CD14-positive monocyte (primary cell): ENCODE measurements around the gene DNAJB4. TPM values are rescaled to one million over a fixed set of nuclear protein-coding genes. Genes with fewer than 3 reads are reported as not detected.

Source experiments
- DNase-seq, 3 donors: peaks; one replicate each; pipeline ENCODE4 v3.0.0-alpha.2; 2011 to 2022
- H2AFZ ChIP-seq: 2 replicates; pipeline ENCODE4 v1.6.0; 2012; ENCODE audit warnings: mild to moderate bottlenecking, low read depth, low read length, inconsistent platforms; ENCODE audit not compliant: insufficient read depth, poor library complexity, severe bottlenecking
- H3K27ac ChIP-seq, 2 donors: 1 replicate in 1 of 2; 2 replicates in 1 of 2; pipeline ENCODE4 v1.5.1; 2012 to 2013; ENCODE audit warnings: low read length in 2 of 2, control low read depth in 1 of 2, inconsistent platforms in 1 of 2, low read depth in 1 of 2, mild to moderate bottlenecking in 1 of 2
- H3K27me3 ChIP-seq, 2 donors: one replicate each; pipeline versions ENCODE4 v1.6.0 to v1.6.1; 2011 to 2013; ENCODE audit warnings: low read length in 2 of 2; ENCODE audit not compliant: control insufficient read depth in 2 of 2, insufficient read depth in 2 of 2
- H3K36me3 ChIP-seq, 2 donors: replicated peaks in 1 of 2; 1 replicate in 1 of 2; 2 replicates in 1 of 2; pipeline versions ENCODE4 v1.5.1 to v1.6.1; 2012 to 2013; ENCODE audit warnings: low read length in 2 of 2, control low read depth in 1 of 2, inconsistent platforms in 1 of 2, mild to moderate bottlenecking in 1 of 2; ENCODE audit not compliant: insufficient read depth in 2 of 2, control insufficient read depth in 1 of 2
- H3K4me1 ChIP-seq, 2 donors: 1 replicate in 1 of 2; 2 replicates in 1 of 2; pipeline versions ENCODE4 v1.5.1 to v1.6.1; 2012 to 2013; ENCODE audit warnings: low read length in 2 of 2, control low read depth in 1 of 2, inconsistent platforms in 1 of 2, mild to moderate bottlenecking in 1 of 2, moderate library complexity in 1 of 2; ENCODE audit not compliant: insufficient read depth in 2 of 2, control insufficient read depth in 1 of 2
- H3K4me2 ChIP-seq: replicated peaks from 2 replicates; pipeline ENCODE3; 2012; ENCODE audit warnings: low read length, moderate library complexity, mild to moderate bottlenecking; ENCODE audit not compliant: poor library complexity, severe bottlenecking; ENCODE audit errors: extremely low read depth
- H3K4me3 ChIP-seq, 3 experiments: fragments of 200-600 bp in 1 of 3; sonication (generic) in 1 of 3; replicated peaks in 1 of 3; 1 replicate in 2 of 3; 2 replicates in 1 of 3; pipeline ENCODE4 v1.5.1; 2011 to 2013; ENCODE audit warnings: low read length in 3 of 3, mild to moderate bottlenecking in 3 of 3, control low read depth in 2 of 3, low read depth in 2 of 3, inconsistent platforms in 1 of 3, moderate library complexity in 1 of 3
- H3K79me2 ChIP-seq: 2 replicates; pipeline ENCODE4 v1.6.0; 2012; ENCODE audit warnings: mild to moderate bottlenecking, control low read depth, inconsistent platforms, low read length, moderate library complexity; ENCODE audit not compliant: insufficient read depth
- H3K9ac ChIP-seq: 2 replicates; pipeline ENCODE4 v1.6.0; 2017; ENCODE audit warnings: low read length, mild to moderate bottlenecking; ENCODE audit not compliant: insufficient read depth, poor library complexity, severe bottlenecking
- H3K9me3 ChIP-seq, 2 donors: replicated peaks in 1 of 2; 1 replicate in 1 of 2; 2 replicates in 1 of 2; pipeline versions ENCODE4 v1.5.1 to v1.6.1; 2012 to 2013; ENCODE audit warnings: low read length in 2 of 2, control low read depth in 1 of 2; ENCODE audit not compliant: control insufficient read depth in 1 of 2, insufficient read depth in 1 of 2
- H4K20me1 ChIP-seq: 2 replicates; pipeline ENCODE4 v1.6.0; 2012; ENCODE audit warnings: mild to moderate bottlenecking, low read length, control low read depth, moderate library complexity; ENCODE audit not compliant: insufficient read depth
- H3K27ac Mint-ChIP-seq, 7 donors: one replicate each; pipeline ENCODE4 v1.8.0; 2020; ENCODE audit warnings: mild to moderate bottlenecking in 7 of 7, mixed read lengths in 7 of 7, moderate library complexity in 6 of 7, inconsistent platforms in 2 of 7
- H3K27me3 Mint-ChIP-seq, 3 donors: one replicate each; pipeline ENCODE4 v1.8.0; 2021 to 2022; ENCODE audit warnings: low read depth in 3 of 3, mild to moderate bottlenecking in 3 of 3, mixed read lengths in 3 of 3, moderate library complexity in 3 of 3, inconsistent platforms in 1 of 3
- H3K36me3 Mint-ChIP-seq, 2 donors: one replicate each; pipeline ENCODE4 v1.8.0; 2020; ENCODE audit warnings: mixed read lengths in 2 of 2, inconsistent platforms in 1 of 2, mild to moderate bottlenecking in 1 of 2
- H3K4me1 Mint-ChIP-seq: one replicate; pipeline ENCODE4 v1.8.0; 2020; ENCODE audit warnings: mild to moderate bottlenecking, mixed read lengths
- H3K4me3 Mint-ChIP-seq, 2 donors: one replicate each; pipeline ENCODE4 v1.8.0; 2020; ENCODE audit warnings: mild to moderate bottlenecking in 2 of 2, mixed read lengths in 2 of 2, moderate library complexity in 1 of 2
- H3K9me3 Mint-ChIP-seq, 7 donors: one replicate each; pipeline ENCODE4 v1.8.0; 2020 to 2022; ENCODE audit warnings: mixed read lengths in 7 of 7, mild to moderate bottlenecking in 6 of 7, moderate library complexity in 6 of 7, inconsistent platforms in 2 of 7
- CTCF ChIP-seq: fragments of 200-600 bp; IDR thresholded peaks from one replicate; pipeline ENCODE4 v1.8.0; 2022; ENCODE audit warnings: antibody characterized with exemption, mild to moderate bottlenecking
- whole genome bisulfite sequencing: methylation state at CpG from one replicate; pipeline ENCODE4 v1.1.5; 2013; ENCODE audit warnings: missing lambda C conversion rate; ENCODE audit not compliant: insufficient coverage; 5-methylcytosine and 5-hydroxymethylcytosine counted together
- intact Hi-C, 2 donors: fragments of 100-400 bp; cut with micrococcal nuclease; formaldehyde crosslinking; loops; one replicate each; pipeline versions ENCODE4 v1.15.0 to v1.15.1; 2023
- polyA plus RNA-seq, 3 donors: library from polyadenylated mRNA; depleted of rRNA in 1 of 3; unstranded in 2 of 3; stranded (reverse) in 1 of 3; fragments of 300-500 nt in 2 of 3; fragments of >200 nt in 1 of 3; fragmentation: Illumina TruSeq in 2 of 3; gene quantifications; 1 replicate in 2 of 3; 2 replicates in 1 of 3; pipeline ENCODE4 v1.2.3, GENCODE V29; 2012 to 2021

Gene DNAJB4
- polyA plus RNA-seq, 3 donors: 2.8 to 4.0 (median 3.6) TPM

DNA sequence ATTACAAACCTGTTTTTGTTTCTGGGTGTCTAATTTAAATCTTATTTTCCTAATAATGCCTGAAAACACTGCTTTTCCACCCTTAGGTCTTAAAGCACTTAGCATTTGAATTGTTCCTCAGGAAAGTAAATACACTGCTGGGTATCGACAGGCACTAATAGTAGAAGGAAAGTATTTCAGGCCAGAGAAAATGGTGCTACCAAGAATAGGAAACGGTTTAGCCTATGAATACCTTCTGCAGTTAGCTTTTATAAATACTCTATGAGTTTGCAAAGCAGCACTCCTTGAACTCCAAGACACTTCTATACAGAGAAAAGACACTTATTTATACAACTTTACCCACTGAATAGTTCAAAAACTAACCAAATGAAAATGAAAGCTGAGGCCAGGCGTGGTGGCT lies 32.7 kb upstream of the DNAJB4 start:
- Mint-ChIP-seq H3K27ac (peak overlapping the region in 1 of 7 donors; percentile 45), H3K4me1 (peaks cover 4% of the 10 kb centered on the region), H3K36me3 (peaks cover 38 to 56% of the 10 kb centered on the region in 2 donors), H3K27me3 (no peaks in the 10 kb centered on the region), H3K9me3 (peaks cover 0 to 1% (median 0%) of the 10 kb centered on the region in 7 donors), H3K4me3 (no peak overlapping the region)
- no peak overlapping the region for H3K9ac ChIP-seq
- H3K36me3 ChIP-seq: peaks cover 47 to 61% of the 10 kb centered on the region in 2 donors
- no peak overlapping the region for H3K4me3 ChIP-seq
- TF ChIP-seq CTCF: no peak
- peak overlapping the region in 1 of 2 donors; percentile 32 for H3K27ac ChIP-seq
- H2AFZ ChIP-seq: no peak overlapping the region
- no peaks in the 10 kb centered on the region for H3K9me3 ChIP-seq
- no peak for DNase-seq
- no peak overlapping the region for H3K4me2 ChIP-seq
- H3K79me2 ChIP-seq: peaks cover 100% of the 10 kb centered on the region
- H3K27me3 ChIP-seq: no peaks in the 10 kb centered on the region
- H3K4me1 ChIP-seq: peaks cover 15 to 18% of the 10 kb centered on the region in 2 donors
- intact Hi-C loops: no loop called here
- H4K20me1 ChIP-seq: peaks cover 99% of the 10 kb centered on the region
- WGBS: no CpG with 5 or more reads among the region's 3 CpGs

DNA sequence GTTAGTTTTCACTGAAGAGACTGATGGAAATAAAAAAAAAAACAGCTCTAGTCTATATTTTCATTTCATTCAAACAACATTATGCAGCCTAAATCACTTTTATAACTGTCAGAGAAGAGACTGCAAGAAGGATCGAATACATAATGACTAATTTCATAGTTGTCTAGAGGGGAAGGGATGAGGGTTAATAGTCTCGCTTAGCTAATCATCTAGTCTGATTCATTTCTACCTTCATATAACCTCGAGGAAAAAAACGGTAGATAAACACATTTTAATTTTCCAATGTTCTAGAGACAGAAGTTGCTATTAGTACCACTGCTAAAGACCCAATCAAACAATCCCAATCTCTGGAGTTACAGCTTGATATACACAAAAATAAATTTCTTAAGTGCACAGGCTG lies 29.4 kb upstream of the DNAJB4 start:
- H3K9me3 ChIP-seq: no peaks in the 10 kb centered on the region
- DNase-seq: no peak
- peaks cover 70% of the 10 kb centered on the region for H4K20me1 ChIP-seq
- H3K9ac ChIP-seq: no peak overlapping the region
- H3K36me3 ChIP-seq: peaks cover 15 to 28% of the 10 kb centered on the region in 2 donors
- no peak overlapping the region for H2AFZ ChIP-seq
- H3K79me2 ChIP-seq: peaks cover 92% of the 10 kb centered on the region
- Mint-ChIP-seq H3K36me3 (peaks cover 12 to 27% of the 10 kb centered on the region in 2 donors), H3K9me3 (peaks cover 0 to 1% (median 0%) of the 10 kb centered on the region in 7 donors), H3K4me3 (no peak overlapping the region), H3K27ac (peak overlapping the region in 1 of 7 donors; percentile 73), H3K4me1 (peaks cover 10% of the 10 kb centered on the region), H3K27me3 (no peaks in the 10 kb centered on the region)
- TF ChIP-seq CTCF: no peak
- no peaks in the 10 kb centered on the region for H3K27me3 ChIP-seq
- intact Hi-C loops: no loop called here
- peaks cover 26 to 33% of the 10 kb centered on the region in 2 donors for H3K4me1 ChIP-seq
- peak overlapping the region in 1 of 3 experiments; percentile 99 for H3K4me3 ChIP-seq
- peak overlapping the region in 1 of 2 donors; percentile 33 for H3K27ac ChIP-seq
- WGBS: no CpG with 5 or more reads among the region's 4 CpGs
- H3K4me2 ChIP-seq: peak overlapping the region; percentile 97
